GM21390 (cell line): ENCODE data around the gene PLCG1.

Source experiments
- ATAC-seq: cut with Tn5 transposase; IDR thresholded peaks from one replicate; pipeline ENCODE4 v1.9.1; 2021; ENCODE audit not compliant: unreplicated experiment

PLCG1 gene

DNA sequence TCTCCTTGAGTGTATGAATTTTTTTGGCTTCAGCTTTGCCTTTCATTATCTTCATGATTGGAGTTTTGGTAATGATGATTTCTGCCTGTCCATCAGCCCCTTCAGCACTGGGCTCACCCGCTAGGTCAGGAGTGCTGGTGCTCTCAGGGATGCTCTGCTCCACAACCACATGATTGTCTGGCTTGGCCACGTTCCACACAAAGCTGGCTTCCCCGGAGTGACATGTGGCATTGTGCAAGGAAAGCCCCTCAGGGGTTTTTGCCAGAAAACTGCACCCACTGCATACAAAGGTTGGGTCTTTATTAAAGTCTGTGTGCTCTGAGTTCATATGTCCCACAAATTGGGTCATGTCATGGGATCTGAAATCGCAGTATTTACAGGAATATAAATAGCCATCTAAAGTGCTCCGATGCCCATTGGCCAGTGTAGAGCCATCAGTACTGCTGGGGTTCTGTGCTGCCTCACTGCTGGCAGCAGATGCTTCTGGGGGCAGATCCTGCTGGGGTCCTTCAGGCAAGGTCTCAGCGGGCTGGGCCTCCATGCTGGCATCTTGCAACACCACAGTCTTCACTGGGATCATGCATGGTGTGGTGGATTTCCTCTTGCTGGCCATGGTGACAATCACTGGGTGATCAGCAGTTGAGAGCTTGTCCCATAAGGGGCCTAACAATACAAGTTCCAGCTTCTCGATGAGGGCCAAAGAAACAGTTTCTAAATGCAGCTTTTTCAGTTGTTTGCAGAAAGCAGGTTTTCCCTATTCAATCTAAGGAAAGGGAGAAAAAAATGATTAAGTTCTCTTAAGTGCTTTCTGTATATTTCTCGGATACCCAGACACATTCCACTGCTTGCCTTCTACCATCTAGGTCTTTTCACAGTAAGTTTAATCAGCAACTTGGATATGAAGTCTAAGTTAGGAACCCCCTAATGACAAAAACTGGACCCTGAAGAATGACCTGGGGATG is 67.2 kb downstream of the PLCG1 start:
- ATAC-seq, result no peak

DNA sequence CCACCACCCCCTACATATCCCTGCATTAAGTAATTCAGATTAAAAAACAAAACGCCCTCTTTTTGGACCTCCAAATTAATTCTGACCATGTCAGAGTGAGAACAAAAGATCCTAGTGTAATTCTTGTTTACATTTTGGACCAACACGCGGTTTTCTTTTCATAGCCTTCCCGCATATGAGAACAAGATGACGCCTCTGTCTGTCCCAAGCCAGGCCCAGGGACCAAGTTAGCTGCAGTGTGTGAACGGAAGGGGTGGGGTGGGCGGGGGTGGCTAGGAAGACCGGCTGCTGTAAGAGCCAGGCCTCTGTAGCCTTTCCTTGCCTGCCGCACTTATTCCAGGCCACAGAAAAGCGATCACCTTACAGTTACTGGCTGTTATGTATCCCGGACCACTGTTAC is 68.0 kb downstream of the PLCG1 start:
- no peak for ATAC-seq

DNA sequence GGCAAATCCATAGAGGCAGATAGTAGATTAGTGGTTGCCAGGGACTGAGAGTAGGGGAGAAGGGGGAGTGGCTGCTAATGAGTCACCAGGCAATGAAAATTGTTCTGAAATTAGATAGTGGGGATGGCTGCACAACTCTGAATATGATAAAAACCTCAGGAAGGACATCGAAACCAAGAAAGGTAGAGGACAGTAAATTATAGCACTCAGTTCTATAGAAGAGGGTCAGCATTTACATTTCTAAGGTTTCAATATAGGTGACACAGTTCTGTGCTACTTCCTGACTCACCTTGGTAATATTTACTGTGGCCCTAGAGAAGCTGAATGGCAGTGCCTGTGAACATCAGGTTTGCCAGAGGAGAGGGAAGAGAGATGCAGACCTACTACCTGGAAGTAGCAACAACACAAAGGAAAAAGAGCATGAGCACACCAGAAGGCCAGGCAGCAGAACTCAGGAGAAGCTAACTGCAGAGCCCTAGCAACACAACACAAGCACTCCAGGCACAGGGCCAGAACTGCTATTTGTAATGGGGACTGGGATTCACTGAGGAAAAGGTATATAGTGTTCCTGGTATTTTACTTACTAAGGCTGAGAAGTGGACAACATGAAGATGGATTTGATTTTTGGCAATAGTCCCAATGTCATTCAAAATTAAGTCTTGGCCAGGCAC is 75.9 kb downstream of the PLCG1 start:
- ATAC-seq, result no peak

DNA sequence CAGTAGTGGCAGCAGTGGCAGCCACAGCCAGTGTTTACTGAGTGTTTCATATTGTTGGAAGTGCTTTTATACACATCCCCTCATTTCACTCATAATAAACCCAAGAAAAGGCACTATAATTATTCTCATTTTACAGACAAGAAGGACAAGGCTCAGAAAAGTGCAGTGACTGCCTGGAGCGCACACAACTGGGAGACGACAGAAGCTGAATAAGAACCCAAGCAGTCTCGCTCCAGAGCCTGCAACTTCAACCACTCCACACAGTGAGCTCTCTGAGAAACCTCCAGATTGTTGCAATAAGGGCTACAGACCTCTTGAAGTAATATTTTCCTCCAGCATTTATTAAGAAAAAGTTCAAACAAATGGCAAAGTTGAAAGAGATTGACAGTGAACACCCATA is 76.9 kb downstream of the PLCG1 start:
- ATAC-seq, result no peak

DNA sequence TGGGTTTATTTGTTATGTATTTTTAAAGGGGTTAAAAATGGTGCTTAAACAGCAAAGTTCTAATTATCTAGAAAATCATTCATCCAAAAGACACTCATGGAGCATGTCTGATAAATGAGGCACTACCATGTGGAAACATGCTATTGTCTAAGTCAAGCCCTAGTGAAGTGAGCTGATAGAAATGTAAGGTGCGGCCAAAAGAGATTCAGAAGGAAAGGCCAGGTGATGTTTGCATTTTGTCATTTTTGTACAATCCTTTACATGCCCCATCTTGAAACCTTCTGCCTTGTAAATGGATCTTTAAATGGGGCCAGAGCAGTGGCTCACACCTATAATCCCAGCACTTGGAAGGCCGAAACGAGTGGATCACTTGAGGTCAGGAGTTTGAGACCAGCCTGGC is 77.3 kb downstream of the PLCG1 start:
- no peak for ATAC-seq

DNA sequence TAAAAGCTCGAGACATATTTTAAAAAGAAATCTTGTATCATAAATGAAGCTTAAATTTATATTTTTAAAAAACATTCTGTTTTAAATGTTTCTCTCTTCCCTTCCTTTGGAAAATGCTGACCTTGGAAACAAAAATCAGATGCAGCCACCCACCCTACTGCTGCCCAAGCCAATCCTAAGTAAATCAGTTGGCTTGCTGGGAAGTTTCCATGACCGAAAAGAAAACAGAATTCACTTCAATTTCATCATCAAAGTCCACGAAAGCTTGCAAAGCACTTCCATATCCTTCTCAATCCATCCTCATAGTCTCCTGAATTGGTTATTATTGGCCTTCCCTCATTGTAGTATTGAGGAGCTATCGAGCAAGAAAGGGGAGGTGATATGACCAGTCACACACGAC is 80.1 kb downstream of the PLCG1 start:
- no peak for ATAC-seq

DNA sequence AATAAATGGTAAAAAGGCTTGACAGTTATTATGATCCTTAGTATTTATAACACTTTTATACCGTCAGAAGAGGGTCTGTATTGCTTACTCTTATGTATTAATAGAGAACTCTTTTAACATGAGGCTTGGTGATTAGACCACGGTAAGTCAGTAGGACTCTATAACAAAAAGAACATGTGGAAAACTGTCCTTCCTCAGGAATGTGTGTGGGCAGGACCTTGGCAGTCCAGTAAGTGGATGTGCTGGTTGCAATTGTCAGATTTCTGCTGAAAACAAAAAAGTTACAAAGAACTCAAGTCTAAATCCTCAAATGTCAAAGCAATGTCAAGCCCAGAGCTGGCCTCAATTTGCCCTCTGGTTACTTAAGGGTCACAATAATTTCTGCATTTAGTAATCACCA is 81.1 kb downstream of the PLCG1 start:
- no peak for ATAC-seq

DNA sequence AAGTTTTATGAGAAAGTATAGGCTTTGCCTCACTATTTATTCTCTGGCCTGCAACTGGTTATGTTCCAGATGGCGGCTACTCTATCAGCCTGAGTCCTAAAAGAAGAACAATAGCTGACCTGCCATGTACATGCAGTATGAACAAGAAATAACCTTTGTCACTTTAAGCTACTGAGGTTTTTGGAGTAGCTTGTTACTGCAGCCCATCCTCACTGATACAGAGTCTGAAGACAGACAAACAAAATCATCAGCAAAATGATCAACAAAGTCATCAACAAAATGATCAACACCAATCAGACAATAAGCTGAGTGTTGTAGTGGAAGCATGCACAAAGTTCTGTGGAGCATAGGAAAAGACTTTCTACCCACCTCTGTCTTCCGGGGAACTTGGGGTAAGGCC is 82.5 kb downstream of the PLCG1 start:
- ATAC-seq, result no peak

DNA sequence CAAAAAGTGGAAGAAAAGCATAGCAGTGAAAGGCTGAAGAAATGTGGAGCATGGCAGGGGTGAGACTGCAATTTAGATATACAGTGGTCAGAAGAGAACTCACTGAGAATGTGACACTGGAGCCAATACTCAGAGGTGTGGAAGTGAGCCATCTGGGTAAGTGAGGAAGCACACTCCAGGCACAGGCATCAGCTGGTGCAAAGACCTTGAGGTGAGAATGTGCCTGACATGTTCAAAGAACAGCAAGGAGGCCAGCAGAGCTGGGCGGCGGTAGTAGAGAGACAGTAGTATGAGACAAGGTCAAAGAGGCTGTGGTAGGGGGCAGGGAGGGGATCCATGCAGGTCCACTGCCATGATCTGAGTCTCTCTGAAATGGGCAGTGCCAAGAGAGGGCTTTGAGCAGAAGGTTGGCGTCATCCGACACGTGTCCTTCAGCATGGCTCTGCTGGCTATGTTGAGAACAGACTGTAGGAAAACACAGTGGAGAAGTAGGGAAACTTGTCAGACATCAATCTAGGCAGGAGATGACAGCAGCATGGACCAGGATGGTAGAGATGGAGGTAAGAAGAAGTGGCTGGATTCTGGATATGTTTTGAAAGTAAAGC is 84.4 kb downstream of the PLCG1 start:
- no peak for ATAC-seq

DNA sequence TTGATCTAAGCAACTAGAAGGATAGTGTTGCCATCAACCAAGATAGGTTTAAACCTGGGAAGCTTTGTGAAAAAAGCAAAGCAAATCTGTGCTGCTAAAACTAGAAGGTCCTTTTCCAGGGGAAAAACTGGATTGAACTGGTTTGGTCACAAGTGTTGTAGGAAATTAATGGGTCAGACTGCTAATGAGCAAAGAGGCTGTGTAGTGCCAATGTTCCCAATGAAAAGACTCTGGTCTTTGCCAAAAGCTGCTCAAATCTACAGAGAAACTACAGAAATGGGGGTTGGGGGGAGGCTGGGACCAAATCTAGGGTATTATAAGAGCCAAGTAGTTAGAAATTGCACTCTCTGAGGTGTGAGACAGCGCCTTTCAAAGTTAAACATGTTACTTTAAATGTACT is 85.0 kb downstream of the PLCG1 start:
- ATAC-seq, result no peak

DNA sequence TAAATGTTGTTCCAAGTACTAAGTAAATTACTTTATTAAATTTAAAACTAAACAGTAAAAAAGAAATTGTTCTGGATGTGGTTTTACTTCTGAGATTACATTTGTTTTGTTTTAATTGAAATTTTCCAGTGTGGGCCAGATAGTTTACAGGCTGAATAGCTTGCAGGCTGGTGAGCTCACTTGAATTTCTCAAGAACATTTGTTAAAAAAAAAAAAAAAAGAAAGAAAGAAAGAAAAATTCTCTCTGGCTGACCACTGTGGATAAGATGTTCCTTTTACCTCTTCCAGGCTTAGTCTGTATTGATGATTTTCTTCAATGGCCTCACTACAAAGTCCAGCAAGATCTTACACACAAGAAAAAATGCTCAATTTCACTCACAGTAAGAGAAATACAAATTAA is 85.4 kb downstream of the PLCG1 start:
- no peak for ATAC-seq

DNA sequence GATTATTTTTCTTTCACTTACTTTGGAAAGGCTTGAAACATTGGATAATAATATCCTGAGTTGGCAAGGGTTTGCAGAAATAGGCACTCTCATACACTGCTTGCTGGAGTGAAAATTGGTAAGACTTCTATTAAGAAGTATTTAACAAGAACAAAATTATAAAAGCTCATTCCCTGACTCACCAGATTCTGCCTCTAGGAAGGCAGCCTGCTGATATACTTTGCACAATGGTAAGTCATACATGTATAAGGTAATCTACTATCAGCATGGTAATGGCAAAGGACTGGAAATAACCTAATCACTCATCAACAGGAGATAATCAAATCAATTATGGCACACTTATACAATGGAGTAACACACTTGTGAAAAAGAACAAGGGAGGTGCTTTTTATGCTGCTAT is 85.8 kb downstream of the PLCG1 start:
- no peak for ATAC-seq

DNA sequence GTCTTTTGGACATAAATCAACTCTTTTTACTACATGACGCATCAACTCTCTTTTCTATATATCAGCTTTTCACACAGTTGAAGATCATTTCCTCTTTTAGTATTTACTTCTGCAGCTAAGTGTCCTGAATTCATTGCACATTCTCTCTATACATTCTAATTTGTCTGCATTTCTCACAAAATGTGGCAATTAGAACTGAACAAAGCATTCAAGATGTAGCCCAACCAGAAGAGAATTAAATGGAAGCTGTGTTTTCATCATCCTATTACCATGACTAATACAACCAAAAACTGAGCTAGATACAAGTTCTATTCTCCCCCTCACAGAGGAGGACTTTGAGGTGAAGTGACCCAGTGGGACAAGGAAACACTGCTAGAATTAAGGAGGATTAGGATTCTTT is 86.9 kb downstream of the PLCG1 start:
- ATAC-seq, result no peak

DNA sequence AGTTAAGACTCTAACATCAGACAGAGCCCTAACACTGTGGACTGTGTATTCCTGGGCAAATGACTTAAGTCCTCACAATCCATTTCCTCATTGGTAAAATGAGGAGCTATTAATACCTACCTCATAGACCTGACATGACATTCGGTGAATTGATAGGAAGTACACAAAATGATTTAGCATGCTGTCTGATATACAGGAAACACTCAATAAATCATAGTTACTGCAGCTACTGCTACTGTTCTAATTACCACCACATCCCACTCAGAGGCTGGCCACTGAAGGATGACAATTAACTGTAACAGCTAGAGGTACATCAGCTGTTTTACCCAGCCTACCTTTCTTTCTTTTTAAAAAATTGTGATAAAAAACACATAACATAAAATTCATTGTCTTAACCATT is 87.7 kb downstream of the PLCG1 start:
- ATAC-seq, result no peak

DNA sequence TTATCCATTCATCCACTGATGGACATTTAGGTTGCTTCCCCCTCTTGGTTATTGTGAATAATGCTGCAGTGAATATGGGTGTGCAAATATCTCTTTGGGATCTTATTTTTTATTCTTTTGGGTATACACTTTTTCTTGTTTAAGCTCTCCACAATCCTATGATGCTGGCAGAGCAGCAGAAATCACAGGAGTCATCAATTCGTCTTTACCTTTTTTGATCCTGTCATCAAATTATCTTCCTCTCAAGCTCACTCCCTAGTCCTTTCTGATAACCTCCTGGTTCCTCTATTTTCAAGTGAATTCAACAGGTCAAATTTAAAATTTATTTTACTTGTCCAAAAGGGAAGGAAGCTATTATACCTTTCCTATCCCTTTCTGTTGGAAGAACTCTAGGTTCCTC is 89.1 kb downstream of the PLCG1 start:
- ATAC-seq, result no peak
